NCI-H226 (cell line): Measurements from ENCODE around the gene APIP.

Experiments
- DNase-seq: peaks from one replicate; pipeline ENCODE4 v3.0.0-alpha.2; 2015

Gene APIP, protein sequence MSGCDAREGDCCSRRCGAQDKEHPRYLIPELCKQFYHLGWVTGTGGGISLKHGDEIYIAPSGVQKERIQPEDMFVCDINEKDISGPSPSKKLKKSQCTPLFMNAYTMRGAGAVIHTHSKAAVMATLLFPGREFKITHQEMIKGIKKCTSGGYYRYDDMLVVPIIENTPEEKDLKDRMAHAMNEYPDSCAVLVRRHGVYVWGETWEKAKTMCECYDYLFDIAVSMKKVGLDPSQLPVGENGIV

DNA sequence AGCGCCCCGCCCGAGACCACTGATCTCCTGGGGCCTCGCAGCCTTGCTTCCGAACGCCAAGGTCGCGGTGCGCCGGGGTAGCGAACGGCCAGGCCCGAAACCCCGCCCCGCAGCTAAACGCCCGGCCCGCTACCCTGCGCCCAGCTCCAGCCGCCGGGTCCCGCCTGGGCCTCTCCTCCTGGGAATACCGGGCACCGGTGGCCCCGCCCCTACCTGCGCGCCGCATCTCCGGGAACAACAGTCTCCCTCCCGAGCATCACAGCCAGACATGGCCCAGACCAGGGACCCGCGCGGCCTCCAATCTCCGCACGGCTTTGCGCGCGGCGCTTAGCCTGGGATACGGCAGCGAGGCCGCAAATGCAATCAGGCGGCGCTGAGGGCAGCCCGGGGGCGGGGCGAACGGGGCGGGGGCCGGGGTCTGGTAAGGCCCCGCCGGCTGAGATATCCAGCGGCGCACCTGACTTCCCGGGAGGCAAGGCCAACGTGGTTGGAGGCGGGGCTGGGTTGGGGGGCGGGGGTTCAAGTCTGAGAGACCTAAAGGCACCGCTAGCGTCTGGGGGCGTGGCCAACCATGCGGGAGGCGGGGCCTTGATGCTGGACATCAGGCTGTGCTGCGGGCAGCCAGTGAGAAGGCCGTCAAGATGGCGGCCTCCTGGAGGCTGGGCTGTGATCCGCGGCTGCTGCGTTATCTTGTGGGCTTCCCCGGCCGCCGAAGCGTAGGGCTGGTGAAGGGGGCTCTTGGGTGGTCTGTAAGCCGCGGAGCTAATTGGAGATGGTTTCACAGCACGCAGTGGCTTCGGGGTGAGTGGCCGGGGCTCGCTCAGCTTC lies at the start of gene APIP, which contains the start of gene PDHX:
Gene APIP, minus strand, starts transcription at position 365 of the 828 bp plus-strand sequence. Its CDS starts 95 bp downstream, at position 270.
Gene PDHX, plus strand, starts transcription at position 604 of the 828 bp plus-strand sequence. Its CDS starts 38 bp downstream, at position 642.
- peak; percentile 95 for DNase-seq

DNA sequence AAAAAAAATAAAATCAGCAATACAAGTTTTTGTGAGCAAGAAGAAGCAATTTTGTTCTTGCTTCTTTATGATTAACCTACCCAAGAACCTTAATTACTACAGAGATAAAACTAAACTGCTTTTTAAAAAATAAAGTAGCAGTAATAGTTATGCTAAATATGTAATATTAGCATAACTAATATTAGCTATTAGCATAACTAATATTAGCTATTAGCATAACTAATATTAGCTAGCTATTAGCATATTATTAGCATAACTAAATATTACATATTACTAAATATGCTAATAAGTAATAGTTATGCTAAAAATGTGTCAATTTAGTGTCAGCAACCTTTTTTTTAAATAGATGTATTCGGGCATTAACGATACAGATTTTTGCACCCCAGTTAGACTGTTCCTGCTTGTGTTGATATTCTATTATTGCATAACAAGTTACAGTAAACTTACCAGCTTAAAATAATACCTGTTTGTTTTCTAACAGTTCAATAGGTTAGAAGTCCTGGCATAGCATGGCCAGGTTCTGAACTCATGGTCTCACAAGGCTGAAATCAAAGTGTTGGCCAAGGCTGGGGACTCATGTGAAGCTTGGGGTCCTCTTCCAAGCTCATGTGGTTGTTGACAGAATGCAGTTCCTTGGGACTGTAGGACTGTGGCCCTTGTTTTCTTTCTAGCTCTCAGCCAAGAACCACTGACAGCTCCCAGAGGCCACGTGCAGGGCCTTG lies 48.6 kb upstream of the APIP start:
- DNase-seq: no peak

DNA sequence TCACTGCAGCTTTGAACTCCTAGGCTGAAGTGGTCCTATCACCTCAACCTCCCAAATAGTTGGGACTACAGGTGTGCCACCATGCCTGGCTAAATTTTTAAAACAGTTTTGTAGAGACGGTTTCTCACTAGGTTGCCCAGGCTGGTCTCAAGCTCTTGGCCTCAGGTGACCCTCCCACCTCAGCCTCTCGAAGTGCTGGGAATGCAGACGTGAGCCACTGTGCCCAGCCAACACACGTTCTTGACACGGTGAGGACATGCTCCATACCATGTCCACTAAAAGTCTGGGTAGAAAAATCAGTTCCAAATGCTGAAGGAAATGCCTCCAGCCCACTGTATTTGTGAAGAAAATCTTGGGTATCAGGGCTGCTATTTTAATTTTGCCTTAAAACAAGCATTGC lies 47.2 kb upstream of the APIP start:
- no peak for DNase-seq

DNA sequence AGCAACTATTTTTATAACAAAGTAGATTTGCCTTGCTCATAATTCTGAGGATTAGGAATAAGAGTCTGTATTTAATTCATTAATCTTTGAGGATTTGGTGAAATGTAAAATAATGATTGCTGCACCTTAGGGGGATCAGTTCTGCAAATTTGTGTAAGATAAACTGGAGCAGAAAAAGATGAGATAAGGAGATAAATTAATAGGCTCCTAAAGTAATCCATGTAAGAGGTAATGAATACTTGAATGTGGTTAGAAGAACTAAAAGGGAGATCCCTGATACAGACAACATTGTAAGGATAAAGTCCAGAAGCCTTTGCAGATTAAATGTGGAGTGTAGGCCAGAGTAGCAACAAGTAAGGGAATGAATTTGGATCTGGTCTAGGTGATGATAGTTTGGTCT lies 45.9 kb upstream of the APIP start:
- no peak for DNase-seq

DNA sequence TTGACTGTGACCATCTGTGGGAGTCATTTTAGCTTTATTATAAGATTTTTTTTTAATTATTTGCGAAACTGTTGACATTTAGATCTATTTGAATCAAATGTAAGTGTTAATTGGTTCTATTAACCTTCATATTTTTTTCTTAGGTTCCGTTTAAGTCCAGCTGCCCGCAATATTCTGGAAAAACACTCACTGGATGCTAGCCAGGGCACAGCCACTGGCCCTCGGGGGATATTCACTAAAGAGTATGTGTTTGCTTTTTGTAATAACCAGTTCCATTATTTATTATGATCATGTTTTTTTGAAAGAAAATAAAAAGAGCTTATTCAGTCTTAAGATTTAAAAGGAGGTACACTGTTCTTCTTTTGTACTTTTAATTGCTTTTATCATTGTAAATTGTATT lies 44.1 kb upstream of the APIP start:
- DNase-seq: no peak

DNA sequence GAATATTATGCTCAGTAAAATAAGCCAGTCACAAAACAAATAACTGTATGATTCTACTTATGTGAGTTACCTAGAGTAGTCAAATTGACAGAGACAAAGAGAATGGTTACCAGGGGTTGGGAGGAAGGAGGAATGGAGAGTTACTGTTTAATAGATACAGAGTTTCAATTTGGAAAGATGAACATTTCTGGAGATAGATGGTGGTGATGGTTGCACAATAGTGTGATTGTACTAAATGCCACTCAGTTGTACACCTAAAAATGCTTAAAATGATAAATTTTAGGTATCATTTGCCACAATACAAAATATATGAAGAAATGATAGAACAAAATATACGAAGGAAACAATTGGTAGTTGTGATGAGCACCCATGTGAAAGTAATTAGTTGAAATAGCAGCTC lies 43.6 kb upstream of the APIP start:
- DNase-seq: no peak

DNA sequence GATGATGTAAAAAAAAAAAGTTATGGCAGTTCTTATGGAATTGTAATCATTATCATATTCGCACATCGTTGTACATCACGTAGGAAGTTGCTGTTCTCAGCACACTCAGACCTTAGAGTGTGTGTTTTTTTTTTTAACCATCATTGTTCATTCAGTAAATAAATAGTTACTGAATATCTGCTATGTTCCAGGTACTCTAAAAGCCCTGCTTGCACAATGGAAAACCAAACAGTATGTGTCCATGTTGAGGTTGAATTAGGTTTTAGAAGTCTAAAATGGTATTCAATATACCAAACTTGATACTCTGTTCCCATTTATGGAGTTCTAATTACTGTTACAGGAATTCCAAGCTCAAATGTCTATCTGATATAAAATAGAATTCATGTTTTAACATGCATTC lies 41.4 kb upstream of the APIP start:
- no peak for DNase-seq

DNA sequence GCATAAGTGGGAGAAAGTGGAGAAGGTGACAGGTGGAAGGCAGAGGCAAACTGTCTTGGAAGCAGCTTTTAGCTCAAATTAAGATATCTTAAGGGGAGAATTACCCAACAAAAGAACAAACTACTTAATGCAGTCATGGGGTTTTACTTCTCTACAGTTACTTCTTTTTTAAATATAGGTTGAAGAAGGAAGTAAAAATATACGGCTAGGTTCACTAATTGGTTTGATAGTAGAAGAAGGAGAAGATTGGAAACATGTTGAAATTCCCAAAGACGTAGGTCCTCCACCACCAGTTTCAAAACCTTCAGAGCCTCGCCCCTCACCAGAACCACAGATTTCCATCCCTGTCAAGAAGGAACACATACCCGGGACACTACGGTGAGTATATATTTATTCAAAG lies 41.0 kb upstream of the APIP start:
- DNase-seq: no peak

DNA sequence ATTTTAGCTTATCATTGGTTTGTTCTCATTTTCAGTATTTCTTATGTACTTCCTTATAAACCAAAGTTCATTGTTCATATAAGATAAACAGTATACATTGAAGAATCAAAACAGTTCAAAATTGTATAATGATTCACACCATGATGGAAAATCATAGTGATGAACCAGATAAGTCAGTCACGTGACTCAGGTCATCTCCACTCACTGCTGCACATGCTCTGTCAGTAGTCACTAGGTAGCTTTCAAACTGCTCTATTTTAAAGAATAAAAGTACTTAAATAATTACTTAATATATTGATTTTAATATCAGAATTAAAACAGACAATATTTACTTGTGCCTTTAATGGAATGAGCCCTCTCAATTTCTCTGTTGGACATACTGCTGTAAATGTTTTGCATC lies 37.8 kb upstream of the APIP start:
- DNase-seq: no peak

DNA sequence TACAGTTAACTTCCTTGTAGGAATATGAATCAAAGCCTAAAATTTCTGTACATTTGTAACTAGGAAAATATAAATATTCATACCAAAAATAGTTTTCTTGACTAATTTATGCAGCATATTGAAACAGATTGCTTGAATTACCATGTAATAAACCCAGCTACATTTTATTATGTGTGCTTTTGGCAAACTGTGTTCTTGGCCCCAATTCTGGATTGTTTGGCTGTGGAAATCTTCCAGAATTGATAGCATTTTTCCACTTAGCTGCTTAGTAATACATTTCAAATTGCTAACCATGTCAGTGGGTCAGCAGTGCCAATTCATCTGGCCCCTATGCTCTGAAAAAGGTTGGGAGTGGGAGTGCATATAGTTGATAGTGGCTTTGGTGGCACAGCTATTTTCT lies 32.5 kb upstream of the APIP start:
- DNase-seq: no peak

DNA sequence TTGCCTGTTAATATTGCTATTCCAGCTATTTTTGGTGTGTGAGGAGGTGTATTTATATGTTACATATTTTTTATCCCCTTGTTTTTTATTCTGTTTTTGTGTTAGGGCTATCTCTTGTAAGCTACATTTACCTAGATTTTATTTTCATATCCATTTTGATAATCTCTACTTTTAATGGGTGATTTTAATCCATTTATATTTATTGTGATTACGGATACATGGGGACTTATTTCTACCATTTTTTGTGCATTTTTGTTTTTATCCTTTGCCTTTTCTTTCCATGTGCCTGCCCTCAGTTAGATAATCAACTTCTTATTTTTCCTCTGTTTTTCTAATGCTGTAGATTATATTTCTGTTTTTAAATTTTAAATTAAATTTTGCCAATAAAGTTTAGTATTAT lies 28.5 kb upstream of the APIP start:
- DNase-seq: no peak

DNA sequence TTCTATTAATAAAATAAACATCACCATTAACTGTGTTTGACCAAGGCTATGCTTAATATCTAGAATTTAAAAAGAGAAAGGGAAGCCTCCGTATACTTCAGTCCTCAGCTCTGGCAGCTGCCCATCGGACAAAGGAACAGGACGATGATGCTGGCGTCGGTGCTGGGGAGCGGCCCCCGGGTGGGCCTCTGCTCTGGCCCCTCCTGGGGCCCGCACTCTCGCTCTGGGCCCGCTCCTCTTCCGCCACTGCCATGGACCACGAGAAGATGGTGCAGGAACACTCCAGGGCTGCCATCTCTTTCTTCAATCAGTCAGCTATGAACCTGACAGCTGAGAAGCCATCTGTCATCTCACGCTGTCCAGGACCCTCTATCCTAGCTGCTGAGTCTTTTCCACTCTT lies 25.5 kb upstream of the APIP start:
- no peak for DNase-seq

DNA sequence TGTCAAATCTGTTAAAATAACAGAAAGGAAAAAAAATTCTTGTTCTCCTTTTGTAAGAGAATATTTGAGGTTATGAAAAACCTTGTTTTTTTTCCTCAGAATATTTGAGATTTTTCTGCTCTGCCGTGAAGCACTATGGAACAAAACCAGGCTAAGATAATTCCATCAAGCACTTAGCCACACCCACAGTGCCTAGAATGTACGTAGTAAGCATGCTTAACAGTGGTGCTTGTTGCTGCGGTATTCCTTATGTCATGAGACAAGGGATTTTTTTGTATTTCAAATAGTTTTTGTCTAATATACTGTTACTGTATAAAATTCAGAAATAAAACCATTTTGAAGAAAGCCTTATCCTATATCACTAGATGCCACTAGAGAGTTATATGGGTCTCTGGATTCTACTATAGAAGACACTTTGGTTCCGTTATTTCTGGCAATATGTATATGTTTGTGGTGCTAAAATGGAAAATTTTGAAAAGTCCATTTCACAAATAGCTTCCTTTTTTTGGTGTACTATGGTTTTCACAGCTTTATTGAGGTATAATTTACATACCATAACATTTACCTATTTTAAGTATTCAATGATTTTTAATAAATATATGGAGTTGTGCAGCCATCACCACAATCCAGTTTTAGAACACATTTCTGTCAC lies 24.0 kb upstream of the APIP start:
- DNase-seq: peak; percentile 42

DNA sequence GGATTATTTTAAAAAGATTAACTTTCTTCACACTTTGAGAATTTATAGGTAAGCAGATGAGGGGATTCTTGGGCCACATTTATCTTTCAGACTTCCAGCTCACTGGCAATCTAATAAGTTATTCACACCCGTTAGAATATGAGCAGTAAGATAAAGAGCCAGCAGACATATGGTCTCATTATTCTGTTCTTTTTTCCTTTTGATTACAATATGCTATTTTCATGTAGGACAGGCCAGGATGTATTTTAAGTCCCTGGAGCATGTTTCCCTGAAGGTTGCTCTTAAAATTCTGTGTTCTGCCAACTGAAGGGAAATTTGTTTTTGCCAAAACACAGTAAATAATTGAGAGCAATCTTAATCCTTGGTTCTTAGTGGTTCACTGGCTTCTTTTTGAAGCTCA lies 22.4 kb upstream of the APIP start:
- no peak for DNase-seq

DNA sequence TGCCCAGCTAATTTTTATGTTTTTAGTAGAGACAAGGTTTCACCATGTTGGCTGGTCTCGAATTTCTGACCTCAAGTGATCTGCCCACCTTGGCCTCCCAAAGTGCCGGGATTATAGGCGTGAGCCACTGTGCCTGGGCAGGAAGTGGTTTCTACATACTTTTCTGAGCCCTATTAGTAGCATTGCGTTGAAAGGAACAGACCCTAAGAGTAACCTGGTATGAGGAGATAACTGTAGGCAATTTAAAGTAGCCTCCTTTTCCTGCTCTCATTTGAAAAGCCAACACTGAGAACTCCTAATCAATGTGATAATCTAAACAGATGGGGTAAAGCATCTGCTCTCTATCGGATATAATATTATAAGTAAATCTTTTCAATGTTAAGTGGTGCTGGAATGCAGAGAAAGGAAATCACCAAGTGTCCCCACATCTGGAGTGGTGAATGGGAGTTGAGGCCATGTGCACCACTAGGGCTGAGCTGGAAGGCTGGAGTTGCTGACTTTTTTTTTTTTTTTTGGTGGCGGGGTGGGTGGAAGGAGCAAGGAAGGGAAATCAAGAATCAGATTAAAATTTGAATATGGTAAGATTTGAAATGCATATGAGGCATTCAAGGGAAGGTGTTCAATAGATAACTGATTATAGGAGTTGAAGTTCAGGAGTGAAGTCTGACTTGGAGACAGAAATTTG lies 20.9 kb upstream of the APIP start:
- no peak for DNase-seq

DNA sequence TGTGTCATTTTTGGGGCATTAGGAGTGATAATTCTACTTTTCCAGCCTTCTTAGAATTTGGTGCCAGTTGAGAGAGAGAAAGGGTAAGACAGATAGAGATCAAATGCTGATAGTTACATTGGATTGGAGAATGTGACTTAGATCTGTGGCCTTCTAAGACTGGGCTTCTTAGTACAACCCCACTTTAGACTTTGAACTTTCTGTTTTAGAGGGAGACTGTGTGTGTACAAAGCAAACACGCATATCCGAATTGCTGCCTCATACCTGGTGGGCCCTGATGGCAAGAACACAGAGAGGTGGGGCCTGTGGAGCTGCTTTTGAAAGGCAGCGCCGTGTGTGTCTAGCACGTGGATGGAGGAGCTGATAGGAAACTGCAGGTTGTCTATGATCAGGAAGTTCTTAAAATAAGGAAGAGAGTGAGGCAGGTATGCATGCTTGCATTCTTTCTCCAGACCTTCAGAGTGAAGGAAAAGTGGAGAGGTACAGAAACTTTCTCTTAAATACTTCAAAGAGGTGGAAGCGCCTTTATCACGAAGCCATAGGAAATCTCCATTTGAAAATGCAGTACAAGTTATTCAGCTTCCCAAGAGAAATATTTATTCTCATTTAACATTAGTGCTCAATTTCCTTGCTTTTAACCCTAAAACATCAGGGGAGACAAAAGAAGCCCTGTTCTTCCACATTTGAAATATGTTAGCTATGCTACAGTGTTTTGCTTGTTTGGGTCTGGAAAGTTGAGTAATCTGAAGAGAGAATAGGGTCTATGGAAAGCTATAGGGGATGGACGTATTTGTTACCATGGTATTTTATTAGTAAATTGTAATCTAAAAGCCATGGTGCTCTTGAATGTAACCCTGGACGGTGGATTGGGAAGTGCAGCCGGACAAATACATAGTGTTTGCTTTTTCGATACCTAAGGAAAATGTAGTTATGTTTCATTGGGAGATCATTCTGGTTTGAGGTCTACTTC lies 13.9 kb upstream of the APIP start:
- no peak for DNase-seq

DNA sequence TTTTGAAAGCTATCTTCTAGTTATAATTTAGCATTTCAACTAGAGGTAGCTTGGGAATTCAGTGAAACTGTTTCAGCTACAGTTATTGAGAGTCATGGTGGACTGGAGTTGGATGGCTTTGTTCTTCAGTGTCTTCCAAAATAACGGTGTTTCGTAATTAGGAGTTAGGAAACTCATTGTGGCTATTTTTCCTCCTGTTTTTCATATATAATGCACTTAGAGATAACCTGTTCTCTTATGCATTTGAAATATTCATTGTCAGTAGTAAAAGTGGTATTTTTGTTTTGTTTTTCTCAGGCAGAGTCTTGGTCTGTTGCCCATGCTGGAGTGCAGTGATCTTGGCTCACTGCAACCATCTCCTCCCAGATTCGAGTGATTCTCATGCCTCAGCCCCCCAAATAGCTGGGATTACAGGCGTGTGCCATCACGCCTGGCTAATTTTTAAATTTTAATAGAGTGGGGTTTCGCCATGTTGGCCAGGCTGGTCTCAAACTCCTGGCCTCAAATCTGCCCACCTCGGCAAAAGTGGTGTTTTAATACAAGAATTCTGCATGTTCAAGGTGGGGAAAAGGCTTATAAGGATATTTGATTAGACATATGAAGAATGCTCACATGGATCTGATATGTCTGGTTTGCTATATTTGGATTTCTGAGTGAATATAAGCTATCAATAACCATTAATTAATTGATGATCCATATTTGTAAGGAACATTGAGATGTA lies 12.9 kb upstream of the APIP start:
- no peak for DNase-seq

DNA sequence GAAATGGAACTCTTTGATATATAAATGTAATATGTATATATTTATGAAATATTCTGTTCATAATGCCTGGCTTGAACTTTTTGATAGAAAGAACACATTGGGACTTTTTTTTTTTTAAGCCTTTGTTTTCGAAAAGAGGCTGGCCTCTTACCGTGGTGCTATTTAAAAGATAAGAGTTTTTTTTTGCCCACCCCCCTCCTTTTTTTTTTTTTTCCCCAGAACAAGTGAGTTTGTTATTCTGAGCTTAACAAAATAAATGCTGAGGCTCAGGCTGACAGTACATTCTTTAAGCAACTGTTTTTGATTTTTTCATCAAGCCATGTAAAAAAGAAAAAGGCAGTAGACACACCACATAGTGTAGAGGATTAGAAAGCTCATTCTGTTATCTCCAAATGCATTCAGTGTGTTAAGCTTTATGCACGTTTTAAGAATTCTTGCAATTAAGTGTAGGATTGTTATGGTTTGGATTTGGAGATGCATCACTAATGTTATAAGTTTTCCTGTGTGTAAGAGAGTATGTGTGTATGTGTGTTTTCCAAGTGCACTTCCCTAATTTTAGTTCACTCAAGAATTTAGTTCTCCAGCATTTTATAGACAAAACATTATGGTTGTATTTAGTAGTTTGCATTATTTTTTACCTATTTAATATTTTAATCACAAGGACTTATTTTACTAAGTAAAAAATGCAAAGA lies 12.2 kb upstream of the APIP start:
- no peak for DNase-seq

DNA sequence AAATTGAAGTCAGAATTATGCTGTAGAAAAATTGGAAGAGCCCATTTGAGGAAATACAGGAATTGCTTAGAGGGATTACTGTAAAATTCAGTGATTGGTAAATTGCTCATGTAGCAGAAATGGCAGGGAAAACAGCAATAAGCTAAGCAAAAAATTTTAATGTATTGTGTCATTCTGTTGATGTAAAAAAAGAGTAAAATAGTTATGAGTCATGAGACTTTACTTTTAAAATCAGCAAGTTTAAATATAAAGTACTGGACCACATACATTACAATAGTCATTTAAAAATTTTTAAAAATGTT lies 10.6 kb upstream of the APIP start:
- DNase-seq: no peak

DNA sequence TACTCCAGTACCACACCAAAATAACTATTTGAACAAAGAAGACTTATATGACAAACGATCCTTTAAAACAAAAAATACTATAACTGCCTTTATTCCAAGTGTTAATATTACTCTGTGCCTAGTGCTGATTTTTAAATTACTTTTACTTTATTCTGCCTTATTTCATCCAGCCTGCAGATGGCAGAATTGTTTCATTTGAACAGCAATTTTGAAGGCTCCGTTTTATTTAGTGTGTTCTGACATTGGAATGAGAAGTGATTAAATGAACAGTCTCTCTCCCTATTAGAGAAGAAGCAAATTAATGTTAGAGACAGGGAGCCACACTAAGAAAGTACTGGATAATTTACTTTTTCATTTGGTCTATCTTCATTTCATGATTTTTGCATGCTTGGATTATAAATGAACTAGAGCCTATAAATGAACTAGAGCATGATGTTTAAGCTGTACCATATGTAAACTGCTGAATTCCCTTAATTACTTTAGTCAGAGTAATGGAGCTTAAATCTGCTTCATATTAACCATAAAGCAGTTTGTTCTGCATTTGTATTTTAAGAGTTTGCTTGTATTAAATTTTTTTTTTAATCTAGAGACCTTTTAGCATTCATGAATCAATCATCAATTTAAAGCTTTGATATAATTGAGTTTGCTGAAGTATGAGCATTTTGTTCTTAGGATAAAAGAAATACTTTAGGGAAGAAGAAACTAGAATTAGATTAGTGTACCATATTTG lies 10.1 kb upstream of the APIP start:
- peak; percentile 35 for DNase-seq
